OCI-LY7 (cell line): ENCODE measurements around the gene SGF29.

Experiments
- EZH2phosphoT487 ChIP-seq: fragments of 200-600 bp; sonication (generic); IDR thresholded peaks from 2 replicates; pipeline ENCODE4 v1.6.1; 2018; ENCODE audit warnings: low read depth, borderline replicate concordance, mild to moderate bottlenecking, mixed run types, antibody characterized with exemption, low read length, moderate library complexity, mixed read lengths
- TF ChIP-seq, protein P1 (sequence below): fragments of 200-600 bp; sonication (generic); conservative IDR thresholded peaks from 2 replicates; pipeline ENCODE4 v1.5.1; 2014; ENCODE audit warnings: mild to moderate bottlenecking, antibody characterized with exemption, low read length, moderate library complexity, mixed read lengths

DNA sequence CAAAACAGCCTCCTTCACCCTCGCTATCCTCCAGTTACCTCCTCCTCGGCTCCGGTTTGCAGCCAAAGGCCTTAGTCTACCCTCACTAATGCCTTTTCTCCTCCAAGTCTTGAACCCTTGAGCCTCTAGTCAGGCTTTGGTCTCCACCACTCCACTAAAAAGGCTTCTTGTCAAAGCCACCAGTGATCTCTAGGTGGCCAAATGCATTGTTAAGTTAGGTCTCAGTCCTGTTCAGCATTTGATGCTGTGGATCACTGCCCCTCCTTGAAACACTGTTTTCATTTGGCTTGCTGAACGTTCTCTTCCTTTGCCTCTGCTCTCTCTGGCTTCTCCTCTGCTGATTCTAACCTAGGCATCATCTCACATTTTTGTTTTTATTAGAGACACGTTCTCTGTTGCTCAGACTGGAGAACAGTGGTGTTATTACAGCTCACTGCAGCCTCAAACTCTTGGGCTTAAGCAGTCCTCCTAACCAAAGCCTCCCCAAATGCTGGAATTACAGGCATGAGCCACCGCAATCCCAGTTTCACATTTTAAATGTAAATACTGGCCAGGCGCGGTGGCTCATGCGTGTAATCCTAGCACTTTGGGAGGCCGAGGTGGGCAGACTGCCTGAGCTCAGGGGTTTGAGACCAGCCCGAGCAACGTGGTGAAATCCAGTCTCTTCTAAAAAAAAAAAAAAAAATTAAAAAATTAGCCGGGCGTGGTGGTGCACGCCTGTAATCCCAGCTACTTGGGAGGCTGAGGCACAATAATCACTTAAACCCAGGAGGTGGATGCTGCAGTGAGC is 1.1 kb downstream of the SGF29 start:
- TF ChIP-seq, protein P1, sequence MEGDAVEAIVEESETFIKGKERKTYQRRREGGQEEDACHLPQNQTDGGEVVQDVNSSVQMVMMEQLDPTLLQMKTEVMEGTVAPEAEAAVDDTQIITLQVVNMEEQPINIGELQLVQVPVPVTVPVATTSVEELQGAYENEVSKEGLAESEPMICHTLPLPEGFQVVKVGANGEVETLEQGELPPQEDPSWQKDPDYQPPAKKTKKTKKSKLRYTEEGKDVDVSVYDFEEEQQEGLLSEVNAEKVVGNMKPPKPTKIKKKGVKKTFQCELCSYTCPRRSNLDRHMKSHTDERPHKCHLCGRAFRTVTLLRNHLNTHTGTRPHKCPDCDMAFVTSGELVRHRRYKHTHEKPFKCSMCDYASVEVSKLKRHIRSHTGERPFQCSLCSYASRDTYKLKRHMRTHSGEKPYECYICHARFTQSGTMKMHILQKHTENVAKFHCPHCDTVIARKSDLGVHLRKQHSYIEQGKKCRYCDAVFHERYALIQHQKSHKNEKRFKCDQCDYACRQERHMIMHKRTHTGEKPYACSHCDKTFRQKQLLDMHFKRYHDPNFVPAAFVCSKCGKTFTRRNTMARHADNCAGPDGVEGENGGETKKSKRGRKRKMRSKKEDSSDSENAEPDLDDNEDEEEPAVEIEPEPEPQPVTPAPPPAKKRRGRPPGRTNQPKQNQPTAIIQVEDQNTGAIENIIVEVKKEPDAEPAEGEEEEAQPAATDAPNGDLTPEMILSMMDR: no peak
- TF ChIP-seq EZH2phosphoT487: no peak
